Transverse colon (tissue), 4 donors: ENCODE data around the gene C12orf75. TPM values are rescaled to one million over a fixed set of nuclear protein-coding genes. Genes with fewer than 3 reads are reported as not detected.

Experiments
- DNase-seq: peaks from one replicate; pipeline ENCODE4 v3.0.0-alpha.2; 2019
- H3K27ac ChIP-seq, 4 donors: fragments of 200-600 bp; sonication (generic); 2 replicates each; pipeline ENCODE4 v1.5.1; 2016 to 2018; ENCODE audit warnings: inconsistent platforms in 4 of 4
- H3K27me3 ChIP-seq: fragments of 200-600 bp; sonication (generic); 2 replicates; pipeline ENCODE4 v1.5.1; 2017; ENCODE audit warnings: inconsistent platforms
- H3K36me3 ChIP-seq, 4 donors: fragments of 200-600 bp; sonication (generic); 2 replicates each; pipeline ENCODE4 v1.5.1; 2017 to 2019; ENCODE audit warnings: inconsistent platforms in 4 of 4
- H3K4me1 ChIP-seq, 4 donors: fragments of 200-600 bp; sonication (generic); 2 replicates each; pipeline ENCODE4 v1.5.1; 2017 to 2020; ENCODE audit warnings: inconsistent platforms in 4 of 4
- H3K4me3 ChIP-seq, 4 donors: fragments of 200-600 bp; sonication (generic); 1 replicate in 1 of 4; 2 replicates in 3 of 4; pipeline versions ENCODE4 v1.5.1 to v1.6.1; 2017 to 2019; ENCODE audit warnings: inconsistent platforms in 4 of 4
- H3K9me3 ChIP-seq, 2 donors: fragments of 200-600 bp; sonication (generic); 2 replicates each; pipeline ENCODE4 v1.5.1; 2017 to 2019; ENCODE audit warnings: inconsistent platforms in 2 of 2
- CTCF ChIP-seq, 5 experiments: fragments of 200-600 bp in 3 of 5; fragments of 450-650 bp in 2 of 5; sonication (generic) in 3 of 5; IDR thresholded peaks; 1 replicate in 2 of 5; 2 replicates in 3 of 5; pipeline ENCODE4 v1.5.1; 2016 to 2017; ENCODE audit warnings: antibody characterized with exemption in 5 of 5, inconsistent platforms in 3 of 5, mild to moderate bottlenecking in 2 of 5, moderate library complexity in 1 of 5
- EP300 ChIP-seq: sonication (generic); formaldehyde crosslinking; IDR thresholded peaks from one replicate; pipeline ENCODE4 v1.6.1; 2017; ENCODE audit warnings: antibody characterized with exemption, low read depth
- POLR2A ChIP-seq: fragments of 450-650 bp; IDR thresholded peaks from one replicate; pipeline ENCODE4 v1.6.1; 2016; ENCODE audit warnings: antibody characterized with exemption, mild to moderate bottlenecking, moderate library complexity
- POLR2AphosphoS5 ChIP-seq, 3 donors: sonication (generic); formaldehyde crosslinking; IDR thresholded peaks; one replicate each; pipeline ENCODE4 v1.6.1; 2016; ENCODE audit warnings: antibody characterized with exemption in 3 of 3
- WGBS, 2 donors: methylation state at CpG; one replicate each; pipeline ENCODE4 v1.1.5; 2018; ENCODE audit warnings: low coverage in 1 of 2; 5-methylcytosine and 5-hydroxymethylcytosine counted together
- in situ Hi-C, 4 donors: fragments of 200-750 bp; cut with MboI; loops; one replicate each; pipeline versions ENCODE4 v1.15.0 to v1.15.1; 2017; ENCODE audit warnings: low sequenced_read_pairs in 3 of 4, low pct_ligation_motif_present in 1 of 4, low pct_unique_long_range_greater_than_20kb in 1 of 4
- intact Hi-C: fragments of 100-400 bp; cut with DNase I; formaldehyde crosslinking; loops from one replicate; pipeline ENCODE4 v1.15.1; 2023; ENCODE audit warnings: low total_unique reads
- total RNA-seq, 4 donors: library from RNA; depleted of rRNA; stranded (reverse); fragments of >200 nt; gene quantifications; one replicate each; pipeline ENCODE4 v1.1.0, GENCODE V29; 2016

C12orf75 gene
- total RNA-seq, 4 donors from 2014 or later, result 14.1 to 120 (median 70.6) TPM

- Histone ChIP-seq H3K4me3 (no peak overlapping the region), H3K9me3 (no peaks in the 10 kb centered on the region), H3K27me3 (no peaks in the 10 kb centered on the region), H3K27ac (no peak overlapping the region), H3K36me3 (no peaks in the 10 kb centered on the region), H3K4me1 (no peaks in the 10 kb centered on the region)
- in situ Hi-C loops, result no loop called here
- no peak for TF ChIP-seq CTCF (IDR thresholded peaks at IDR 0.05)
- no peak for TF ChIP-seq POLR2AphosphoS5 (IDR thresholded peaks at IDR 0.05)
- TF ChIP-seq POLR2A, result no peak
- no peak for TF ChIP-seq EP300
- WGBS, 2 donors, result 76 to 100% methylated on average over 1 of the region's 1 CpG
- intact Hi-C loops, result no loop called here
- no peak for DNase-seq
Observed at GRCh38 chr12:105348561-105348960, 18.1 kb downstream of the C12orf75 start.

GRCh38 chr12:105349138-105349537 lies 18.6 kb downstream of the C12orf75 start:
- no peak overlapping the region for H3K27ac ChIP-seq
- no peak overlapping the region for H3K4me3 ChIP-seq
- H3K27me3 ChIP-seq, result no peaks in the 10 kb centered on the region
- in situ Hi-C loops (no loop called here), intact Hi-C loops (no loop called here)
- H3K36me3 ChIP-seq, result no peaks in the 10 kb centered on the region
- TF ChIP-seq EP300, result no peak
- TF ChIP-seq POLR2AphosphoS5 (IDR thresholded peaks at IDR 0.05), result no peak
- TF ChIP-seq POLR2A, result no peak
- TF ChIP-seq CTCF (IDR thresholded peaks at IDR 0.05), result no peak
- H3K9me3 ChIP-seq, result no peaks in the 10 kb centered on the region
- DNase-seq, result no peak
- H3K4me1 ChIP-seq, result no peaks in the 10 kb centered on the region
- WGBS, 2 donors, result 56% methylated on average over 1 of the region's 1 CpG; no CpG with 5 or more reads in 1 of the 2 donors

- in situ Hi-C loops, result no loop called here
- WGBS, 2 donors, result 64% methylated on average over 1 of the region's 1 CpG; no CpG with 5 or more reads in 1 of the 2 donors
- Histone ChIP-seq H3K4me3 (no peak overlapping the region), H3K27ac (no peak overlapping the region), H3K27me3 (no peaks in the 10 kb centered on the region), H3K36me3 (no peaks in the 10 kb centered on the region), H3K4me1 (no peaks in the 10 kb centered on the region), H3K9me3 (no peaks in the 10 kb centered on the region)
- no peak for TF ChIP-seq EP300
- TF ChIP-seq POLR2A, result no peak
- no peak for TF ChIP-seq CTCF (IDR thresholded peaks at IDR 0.05)
- TF ChIP-seq POLR2AphosphoS5 (IDR thresholded peaks at IDR 0.05), result no peak
- DNase-seq, result no peak
- intact Hi-C loops, result no loop called here
Observed at GRCh38 chr12:105351523-105351922, 21.0 kb downstream of the C12orf75 start.

- in situ Hi-C loops (no loop called here), intact Hi-C loops (no loop called here)
- H3K36me3 ChIP-seq, result no peaks in the 10 kb centered on the region
- DNase-seq, result no peak
- H3K4me1 ChIP-seq, result no peaks in the 10 kb centered on the region
- no peak overlapping the region for H3K4me3 ChIP-seq
- H3K9me3 ChIP-seq, result no peaks in the 10 kb centered on the region
- H3K27ac ChIP-seq, result no peak overlapping the region
- no peaks in the 10 kb centered on the region for H3K27me3 ChIP-seq
- TF ChIP-seq POLR2AphosphoS5 (IDR thresholded peaks at IDR 0.05) (no peak), EP300 (no peak), POLR2A (no peak), CTCF (IDR thresholded peaks at IDR 0.05) (no peak)
- 75 to 77% methylated on average over 4 of the region's 4 CpGs for whole genome bisulfite sequencing, 2 donors
Observed at GRCh38 chr12:105352052-105352451, 21.6 kb downstream of the C12orf75 start.
